Endothelial cell (in vitro differentiated cells): ENCODE measurements around the gene PPM1H. TPM values are rescaled to one million over a fixed set of nuclear protein-coding genes. Genes with fewer than 3 reads are reported as not detected.

Experiments used
- DNase-seq: peaks from one replicate; pipeline ENCODE4 v3.0.0; 2021; ENCODE audit warnings: low spot score
- H3K27ac Mint-ChIP-seq: one replicate; pipeline ENCODE4 v1.8.0; 2021; ENCODE audit warnings: mixed read lengths, inconsistent platforms; ENCODE audit not compliant: unreplicated experiment
- H3K27me3 Mint-ChIP-seq: one replicate; pipeline ENCODE4 v1.8.0; 2021; ENCODE audit warnings: mild to moderate bottlenecking, moderate library complexity, mixed read lengths, inconsistent platforms; ENCODE audit not compliant: unreplicated experiment
- H3K36me3 Mint-ChIP-seq: one replicate; pipeline ENCODE4 v1.8.0; 2021; ENCODE audit warnings: mild to moderate bottlenecking, low read depth, mixed read lengths, inconsistent platforms; ENCODE audit not compliant: unreplicated experiment
- H3K4me1 Mint-ChIP-seq: one replicate; pipeline ENCODE4 v1.8.0; 2021; ENCODE audit warnings: mild to moderate bottlenecking, mixed read lengths, inconsistent platforms; ENCODE audit not compliant: unreplicated experiment
- H3K4me3 Mint-ChIP-seq: one replicate; pipeline ENCODE4 v1.8.0; 2021; ENCODE audit warnings: mild to moderate bottlenecking, mixed read lengths, inconsistent platforms; ENCODE audit not compliant: unreplicated experiment
- H3K9me3 Mint-ChIP-seq: one replicate; pipeline ENCODE4 v1.8.0; 2021; ENCODE audit warnings: mixed read lengths, inconsistent platforms; ENCODE audit not compliant: unreplicated experiment
- CTCF ChIP-seq: fragments of 200-600 bp; sonication (generic); IDR thresholded peaks from one replicate; pipeline ENCODE4 v1.5.0; 2021; ENCODE audit warnings: antibody characterized with exemption; ENCODE audit not compliant: unreplicated experiment
- total RNA-seq: library from RNA; stranded (reverse); fragmentation: NEBNext Ultra II Directional; extraction: Animal tissue kit (Norgen Biotek cat#: 25700); gene quantifications from one replicate; pipeline ENCODE4 v1.2.1, GENCODE V29; 2021; ENCODE audit not compliant: unreplicated experiment

The PPM1H gene
- total RNA-seq, 1 donor from 2014 or later = 71.8 TPM

GRCh38 chr12:62629971-62630739, 304.8 kb downstream of the PPM1H start:
- H3K27ac Mint-ChIP-seq = no peak overlapping the region
- peaks cover 4% of the 10 kb centered on the region for H3K27me3 Mint-ChIP-seq
- no peak overlapping the region for H3K4me3 Mint-ChIP-seq
- H3K9me3 Mint-ChIP-seq = no peaks in the 10 kb centered on the region
- no peaks in the 10 kb centered on the region for H3K36me3 Mint-ChIP-seq
- TF ChIP-seq CTCF = no peak
- peaks cover 14% of the 10 kb centered on the region for H3K4me1 Mint-ChIP-seq
- no peak for DNase-seq

- DNase-seq = no peak
- H3K4me1 Mint-ChIP-seq = peaks cover 14% of the 10 kb centered on the region
- no peaks in the 10 kb centered on the region for H3K36me3 Mint-ChIP-seq
- H3K9me3 Mint-ChIP-seq = no peaks in the 10 kb centered on the region
- H3K27ac Mint-ChIP-seq = no peak overlapping the region
- peaks cover 4% of the 10 kb centered on the region for H3K27me3 Mint-ChIP-seq
- TF ChIP-seq CTCF = no peak
- no peak overlapping the region for H3K4me3 Mint-ChIP-seq
These were observed 305.5 kb downstream of the PPM1H start for GRCh38 chr12:62629413-62629812.

- peaks cover 12% of the 10 kb centered on the region for H3K4me1 Mint-ChIP-seq
These were observed 307.8 kb downstream of the PPM1H start for GRCh38 chr12:62627181-62627580.

GRCh38 chr12:62625228-62625627, 309.7 kb downstream of the PPM1H start:
- no peaks in the 10 kb centered on the region for H3K36me3 Mint-ChIP-seq
- H3K27me3 Mint-ChIP-seq = peaks cover 4% of the 10 kb centered on the region
- no peaks in the 10 kb centered on the region for H3K9me3 Mint-ChIP-seq
- peaks cover 7% of the 10 kb centered on the region for H3K4me1 Mint-ChIP-seq
- H3K27ac Mint-ChIP-seq = no peak overlapping the region
- no peak overlapping the region for H3K4me3 Mint-ChIP-seq
- no peak for DNase-seq
- TF ChIP-seq CTCF = no peak

More at GRCh38 chr12:62627181-62627580, 307.8 kb downstream of the PPM1H start:
- no peak overlapping the region for H3K4me3 Mint-ChIP-seq
- DNase-seq = no peak
- H3K27ac Mint-ChIP-seq = no peak overlapping the region
- H3K9me3 Mint-ChIP-seq = no peaks in the 10 kb centered on the region
- no peaks in the 10 kb centered on the region for H3K36me3 Mint-ChIP-seq
- TF ChIP-seq CTCF = no peak
- peaks cover 4% of the 10 kb centered on the region for H3K27me3 Mint-ChIP-seq

- no peaks in the 10 kb centered on the region for H3K36me3 Mint-ChIP-seq
- H3K27me3 Mint-ChIP-seq = no peaks in the 10 kb centered on the region
- no peak for DNase-seq
- TF ChIP-seq CTCF = no peak
- H3K4me3 Mint-ChIP-seq = no peak overlapping the region
- H3K9me3 Mint-ChIP-seq = no peaks in the 10 kb centered on the region
- H3K4me1 Mint-ChIP-seq = peaks cover 7% of the 10 kb centered on the region
- no peak overlapping the region for H3K27ac Mint-ChIP-seq
These were observed 312.8 kb downstream of the PPM1H start for GRCh38 chr12:62622177-62622576.
